Tibial artery (tissue), 4 donors: Measurements from ENCODE around the gene CHRNG.

Experiments
- DNase-seq, 2 donors: peaks; one replicate each; pipeline ENCODE4 v3.0.0-alpha.2; 2019
- H3K27ac ChIP-seq, 2 donors: fragments of 200-600 bp; sonication (generic) in 1 of 2; 1 replicate in 1 of 2; 2 replicates in 1 of 2; pipeline ENCODE4 v1.5.1; 2018 to 2019; ENCODE audit warnings: mild to moderate bottlenecking in 1 of 2
- H3K27me3 ChIP-seq, 2 donors: fragments of 200-600 bp; sonication (generic) in 1 of 2; one replicate each; pipeline versions ENCODE4 v1.5.1 to v1.6.0; 2016 to 2019
- H3K36me3 ChIP-seq, 3 donors: fragments of 200-600 bp; sonication (generic) in 2 of 3; one replicate each; pipeline ENCODE4 v1.5.1; 2016 to 2019; ENCODE audit warnings: mild to moderate bottlenecking in 2 of 3
- H3K4me1 ChIP-seq, 4 donors: fragments of 200-600 bp; sonication (generic) in 2 of 4; 1 replicate in 3 of 4; 2 replicates in 1 of 4; pipeline ENCODE4 v1.5.1; 2016 to 2019
- H3K4me3 ChIP-seq, 2 donors: fragments of 200-600 bp; sonication (generic) in 1 of 2; 1 replicate in 1 of 2; 2 replicates in 1 of 2; pipeline ENCODE4 v1.5.1; 2018 to 2019; ENCODE audit warnings: mild to moderate bottlenecking in 2 of 2
- H3K9me3 ChIP-seq, 3 donors: fragments of 200-600 bp; sonication (generic) in 1 of 3; one replicate each; pipeline ENCODE4 v1.5.1; 2016 to 2019
- CTCF ChIP-seq, 2 experiments: fragments of 200-600 bp in 1 of 2; fragments of 450-650 bp in 1 of 2; IDR thresholded peaks; one replicate each; pipeline ENCODE4 v1.5.1; 2017 to 2019; ENCODE audit warnings: antibody characterized with exemption in 2 of 2, mild to moderate bottlenecking in 1 of 2, moderate library complexity in 1 of 2
- intact Hi-C: fragments of 100-400 bp; cut with DNase I; formaldehyde crosslinking; loops from one replicate; pipeline ENCODE4 v1.15.0; 2023; ENCODE audit warnings: low total_unique reads

The CHRNG gene

DNA sequence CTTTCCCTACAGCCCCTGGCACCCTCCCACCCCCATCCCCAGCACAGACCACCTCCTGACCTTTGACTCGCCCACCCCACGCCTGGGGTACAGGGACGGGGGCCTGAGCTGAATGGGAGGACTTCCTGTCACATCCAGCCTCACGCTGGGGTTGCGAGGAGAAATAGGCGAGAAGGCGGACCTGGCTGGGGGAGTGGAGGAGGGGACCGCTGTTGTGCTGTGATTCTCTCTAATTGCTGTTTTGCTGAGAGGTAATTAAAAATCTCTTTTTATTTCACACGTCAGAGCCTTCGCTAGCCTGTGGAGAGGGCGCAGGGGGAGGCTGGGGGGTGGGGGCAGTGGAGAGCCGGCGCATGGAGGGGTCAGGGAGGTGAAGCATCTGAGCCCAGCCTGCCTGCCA, 42.1 kb upstream of the CHRNG start:
- H3K27me3 ChIP-seq, result peaks cover 0 to 41% of the 10 kb centered on the region in 2 donors
- H3K9me3 ChIP-seq, result no peaks in the 10 kb centered on the region
- H3K4me1 ChIP-seq, result peaks cover 0 to 3% (median 0%) of the 10 kb centered on the region in 4 donors
- TF ChIP-seq CTCF (IDR thresholded peaks at IDR 0.05), result no peak
- no peaks in the 10 kb centered on the region for H3K36me3 ChIP-seq
- intact Hi-C loops, result no loop called here
- no peak overlapping the region for H3K4me3 ChIP-seq
- no peak overlapping the region for H3K27ac ChIP-seq
- no peak for DNase-seq

GRCh38 chr2:232498452-232498851, 41.0 kb upstream of the CHRNG start:
- H3K36me3 ChIP-seq, result no peaks in the 10 kb centered on the region
- H3K4me1 ChIP-seq, result peaks cover 0 to 14% (median 10%) of the 10 kb centered on the region in 4 donors
- no peak for TF ChIP-seq CTCF (IDR thresholded peaks at IDR 0.05)
- H3K27me3 ChIP-seq, result peaks cover 0 to 52% of the 10 kb centered on the region in 2 donors
- no peak for DNase-seq
- no peaks in the 10 kb centered on the region for H3K9me3 ChIP-seq
- no peak overlapping the region for H3K27ac ChIP-seq
- no peak overlapping the region for H3K4me3 ChIP-seq
- intact Hi-C loops, result no loop called here

GRCh38 chr2:232501331-232501771, 38.1 kb upstream of the CHRNG start:
- no peaks in the 10 kb centered on the region for H3K36me3 ChIP-seq
- H3K4me3 ChIP-seq, result no peak overlapping the region
- H3K27ac ChIP-seq, result no peak overlapping the region
- peaks cover 0 to 19% (median 15%) of the 10 kb centered on the region in 4 donors for H3K4me1 ChIP-seq
- H3K9me3 ChIP-seq, result no peaks in the 10 kb centered on the region
- TF ChIP-seq CTCF (IDR thresholded peaks at IDR 0.05), result no peak
- intact Hi-C loops, result no loop called here
- H3K27me3 ChIP-seq, result peaks cover 0 to 77% of the 10 kb centered on the region in 2 donors
- no peak for DNase-seq

DNA sequence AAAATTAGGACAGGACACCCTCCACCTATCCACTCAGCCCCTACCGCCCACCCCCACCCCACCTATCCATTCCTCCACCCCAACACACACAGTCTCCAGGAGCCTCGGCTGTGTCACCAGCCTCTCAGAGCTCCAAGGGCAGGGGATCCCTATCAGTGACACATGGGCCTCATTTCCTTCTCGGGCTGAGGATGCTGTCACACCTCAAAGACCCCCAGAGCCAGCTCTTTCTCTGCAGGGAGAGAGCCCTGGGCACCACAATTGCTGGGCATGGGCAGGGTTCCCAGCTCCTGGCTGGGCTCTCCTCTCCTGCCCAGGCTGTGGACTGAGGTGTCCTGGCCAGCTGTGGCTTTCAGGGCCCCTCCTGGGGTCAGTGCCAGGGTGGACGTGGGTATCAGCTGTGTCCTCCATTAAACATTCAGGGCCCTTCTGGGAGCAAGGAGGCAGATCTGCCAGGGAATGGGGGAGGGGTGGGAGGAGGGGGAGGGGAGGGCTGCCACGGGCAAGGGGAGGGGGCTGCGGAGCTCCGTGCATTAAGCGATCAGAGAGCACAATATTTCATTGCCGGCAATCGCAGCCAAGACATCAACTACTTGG, 37.6 kb upstream of the CHRNG start:
- Histone ChIP-seq H3K27ac (no peak overlapping the region), H3K36me3 (no peaks in the 10 kb centered on the region), H3K9me3 (no peaks in the 10 kb centered on the region), H3K4me1 (peaks cover 0 to 19% (median 15%) of the 10 kb centered on the region in 4 donors), H3K4me3 (no peak overlapping the region), H3K27me3 (peaks cover 0 to 79% of the 10 kb centered on the region in 2 donors)
- TF ChIP-seq CTCF (IDR thresholded peaks at IDR 0.05), result no peak
- DNase-seq, result no peak
- intact Hi-C loops, result no loop called here

DNA sequence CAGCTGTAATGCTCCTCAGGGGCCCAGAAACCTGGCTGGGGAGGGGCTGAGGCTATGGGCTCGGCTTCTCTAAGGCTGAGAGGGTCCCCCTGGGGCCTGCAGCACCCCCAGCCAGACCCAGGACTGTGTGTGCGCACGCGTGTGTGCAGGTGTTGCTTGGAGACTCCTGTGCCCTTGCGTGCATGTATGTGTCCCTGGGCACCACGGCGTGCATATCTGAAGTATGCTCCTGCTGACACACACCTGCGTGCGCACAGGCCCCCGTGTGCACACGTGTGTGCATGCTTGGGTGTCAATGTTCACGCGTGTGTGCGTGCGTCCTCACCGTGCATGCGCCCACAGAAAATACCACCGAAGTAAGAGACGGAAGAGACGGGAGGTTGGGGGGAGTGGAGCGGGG, 37.0 kb upstream of the CHRNG start:
- H3K4me1 ChIP-seq, result peaks cover 0 to 19% (median 15%) of the 10 kb centered on the region in 4 donors
- H3K4me3 ChIP-seq, result peak overlapping the region; percentile 39 to 56
- TF ChIP-seq CTCF (IDR thresholded peaks at IDR 0.05), result no peak
- H3K27ac ChIP-seq, result no peak overlapping the region
- peaks cover 0 to 80% of the 10 kb centered on the region in 2 donors for H3K27me3 ChIP-seq
- no peaks in the 10 kb centered on the region for H3K36me3 ChIP-seq
- intact Hi-C loops, result no loop called here
- DNase-seq, result no peak
- H3K9me3 ChIP-seq, result no peaks in the 10 kb centered on the region
